ENCODE results near the gene TRAM2. TPM values are rescaled to one million over a fixed set of nuclear protein-coding genes. Genes with fewer than 3 reads are reported as not detected.

TRAM2 gene
- total RNA-seq, 1 experiment from 2014 or later = 13.4 TPM

DNA sequence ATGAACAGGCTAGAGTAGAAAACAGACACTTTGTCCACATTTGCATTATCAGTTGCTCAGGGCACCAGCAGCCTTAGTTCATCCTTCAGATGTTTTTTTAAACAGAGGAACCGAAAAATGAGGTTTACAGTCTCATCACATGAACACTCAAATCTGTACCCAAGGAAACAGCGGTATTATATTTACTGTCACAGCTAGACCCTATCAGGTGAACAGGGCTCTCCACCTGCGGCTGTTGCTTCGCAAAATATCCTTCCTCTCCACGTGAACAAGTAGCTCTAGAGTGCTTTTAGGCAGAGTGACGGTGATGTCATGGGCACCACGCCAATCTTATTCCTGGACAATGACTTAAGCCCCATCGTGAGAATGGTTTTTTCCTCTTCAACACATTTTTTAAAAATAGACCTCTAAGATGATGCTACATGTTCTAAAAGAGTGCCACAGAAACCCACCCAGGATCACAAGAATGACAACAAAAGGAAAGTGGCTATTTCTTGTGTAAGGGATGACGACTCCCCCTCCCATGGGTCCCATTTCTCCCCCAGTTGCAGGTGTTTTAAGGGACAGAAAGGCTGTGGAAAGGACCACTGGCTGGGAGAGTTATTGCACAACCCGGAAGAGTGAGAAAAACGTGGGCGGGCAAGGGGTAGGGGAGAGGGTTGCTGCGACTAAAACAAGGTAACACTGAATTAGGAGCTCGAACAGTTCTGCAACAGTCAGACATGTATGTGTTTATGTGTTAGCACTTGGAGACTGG, 79.0 kb downstream of the TRAM2 start (continued):
- TF ChIP-seq NFE2L1 (CRISPR knock-in tag; IDR thresholded peaks at IDR 0.05) (no peak), ZNF396 (CRISPR knock-in tag; IDR thresholded peaks at IDR 0.05; ENCODE audit: borderline replicate concordance) (no peak), ZNF317 (CRISPR knock-in tag; IDR thresholded peaks at IDR 0.05; ENCODE audit: borderline replicate concordance, low read depth) (no peak), TEAD4 (CRISPR knock-in tag; IDR thresholded peaks at IDR 0.05) (no peak), JUN (CRISPR knock-in tag; IDR thresholded peaks at IDR 0.05) (no peak), NR3C1 (CRISPR knock-in tag; conservative IDR thresholded peaks at IDR 0.05; ENCODE audit: low read depth) (no peak), ZNF423 (CRISPR knock-in tag; IDR thresholded peaks at IDR 0.05) (no peak)
- TF ChIP-seq, protein P1, sequence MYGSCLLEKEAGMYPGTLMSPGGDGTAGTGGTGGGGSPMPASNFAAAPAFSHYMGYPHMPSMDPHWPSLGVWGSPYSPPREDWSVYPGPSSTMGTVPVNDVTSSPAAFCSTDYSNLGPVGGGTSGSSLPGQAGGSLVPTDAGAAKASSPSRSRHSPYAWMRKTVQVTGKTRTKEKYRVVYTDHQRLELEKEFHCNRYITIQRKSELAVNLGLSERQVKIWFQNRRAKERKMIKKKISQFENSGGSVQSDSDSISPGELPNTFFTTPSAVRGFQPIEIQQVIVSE (CRISPR knock-in tag; IDR thresholded peaks at IDR 0.05; ENCODE audit: borderline replicate concordance) = no peak
- TF ChIP-seq, protein P2, sequence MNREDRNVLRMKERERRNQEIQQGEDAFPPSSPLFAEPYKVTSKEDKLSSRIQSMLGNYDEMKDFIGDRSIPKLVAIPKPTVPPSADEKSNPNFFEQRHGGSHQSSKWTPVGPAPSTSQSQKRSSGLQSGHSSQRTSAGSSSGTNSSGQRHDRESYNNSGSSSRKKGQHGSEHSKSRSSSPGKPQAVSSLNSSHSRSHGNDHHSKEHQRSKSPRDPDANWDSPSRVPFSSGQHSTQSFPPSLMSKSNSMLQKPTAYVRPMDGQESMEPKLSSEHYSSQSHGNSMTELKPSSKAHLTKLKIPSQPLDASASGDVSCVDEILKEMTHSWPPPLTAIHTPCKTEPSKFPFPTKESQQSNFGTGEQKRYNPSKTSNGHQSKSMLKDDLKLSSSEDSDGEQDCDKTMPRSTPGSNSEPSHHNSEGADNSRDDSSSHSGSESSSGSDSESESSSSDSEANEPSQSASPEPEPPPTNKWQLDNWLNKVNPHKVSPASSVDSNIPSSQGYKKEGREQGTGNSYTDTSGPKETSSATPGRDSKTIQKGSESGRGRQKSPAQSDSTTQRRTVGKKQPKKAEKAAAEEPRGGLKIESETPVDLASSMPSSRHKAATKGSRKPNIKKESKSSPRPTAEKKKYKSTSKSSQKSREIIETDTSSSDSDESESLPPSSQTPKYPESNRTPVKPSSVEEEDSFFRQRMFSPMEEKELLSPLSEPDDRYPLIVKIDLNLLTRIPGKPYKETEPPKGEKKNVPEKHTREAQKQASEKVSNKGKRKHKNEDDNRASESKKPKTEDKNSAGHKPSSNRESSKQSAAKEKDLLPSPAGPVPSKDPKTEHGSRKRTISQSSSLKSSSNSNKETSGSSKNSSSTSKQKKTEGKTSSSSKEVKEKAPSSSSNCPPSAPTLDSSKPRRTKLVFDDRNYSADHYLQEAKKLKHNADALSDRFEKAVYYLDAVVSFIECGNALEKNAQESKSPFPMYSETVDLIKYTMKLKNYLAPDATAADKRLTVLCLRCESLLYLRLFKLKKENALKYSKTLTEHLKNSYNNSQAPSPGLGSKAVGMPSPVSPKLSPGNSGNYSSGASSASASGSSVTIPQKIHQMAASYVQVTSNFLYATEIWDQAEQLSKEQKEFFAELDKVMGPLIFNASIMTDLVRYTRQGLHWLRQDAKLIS (CRISPR knock-in tag; IDR thresholded peaks at IDR 0.05; ENCODE audit: borderline replicate concordance) = no peak
- TF ChIP-seq, protein P3, sequence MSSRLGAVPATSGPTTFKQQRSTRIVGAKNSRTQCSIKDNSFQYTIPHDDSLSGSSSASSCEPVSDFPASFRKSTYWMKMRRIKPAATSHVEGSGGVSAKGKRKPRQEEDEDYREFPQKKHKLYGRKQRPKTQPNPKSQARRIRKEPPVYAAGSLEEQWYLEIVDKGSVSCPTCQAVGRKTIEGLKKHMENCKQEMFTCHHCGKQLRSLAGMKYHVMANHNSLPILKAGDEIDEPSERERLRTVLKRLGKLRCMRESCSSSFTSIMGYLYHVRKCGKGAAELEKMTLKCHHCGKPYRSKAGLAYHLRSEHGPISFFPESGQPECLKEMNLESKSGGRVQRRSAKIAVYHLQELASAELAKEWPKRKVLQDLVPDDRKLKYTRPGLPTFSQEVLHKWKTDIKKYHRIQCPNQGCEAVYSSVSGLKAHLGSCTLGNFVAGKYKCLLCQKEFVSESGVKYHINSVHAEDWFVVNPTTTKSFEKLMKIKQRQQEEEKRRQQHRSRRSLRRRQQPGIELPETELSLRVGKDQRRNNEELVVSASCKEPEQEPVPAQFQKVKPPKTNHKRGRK (CRISPR knock-in tag; IDR thresholded peaks at IDR 0.05; ENCODE audit: borderline replicate concordance) = no peak

DNA sequence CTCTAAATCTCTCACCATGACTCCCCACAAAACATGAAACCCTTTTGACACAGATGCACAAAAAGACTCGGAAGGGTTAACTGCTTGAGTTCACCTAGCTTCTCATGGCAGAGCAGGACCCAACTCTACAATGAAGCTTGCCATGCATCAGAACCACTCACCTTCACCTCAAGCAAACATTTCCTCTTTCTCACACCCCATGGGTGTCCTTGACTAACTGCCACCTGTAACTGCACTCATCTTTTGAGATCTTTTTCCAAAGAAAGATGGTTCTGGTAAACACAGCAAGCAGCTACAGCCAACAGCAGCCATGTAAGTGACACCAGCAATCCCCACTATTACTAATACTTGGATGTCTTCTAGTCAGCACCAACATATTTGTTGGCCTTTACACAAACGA, 80.2 kb downstream of the TRAM2 start:
- no peak overlapping the region for H3K27ac Mint-ChIP-seq
- ChIA-PET CTCF (no interaction called here), POLR2A (no interaction called here)
- H3K4me3 Mint-ChIP-seq = no peak overlapping the region
- ATAC-seq (no peak), DNase-seq (ENCODE audit: low spot score) (no peak)
- H3K36me3 Mint-ChIP-seq = peaks cover 11% of the 10 kb centered on the region
- H3K27me3 Mint-ChIP-seq (ENCODE audit: low read depth) = no peaks in the 10 kb centered on the region
- H3K9me3 Mint-ChIP-seq = peaks cover 12% of the 10 kb centered on the region
- peaks cover 15% of the 10 kb centered on the region for H3K4me1 Mint-ChIP-seq
- TF ChIP-seq, protein P4, sequence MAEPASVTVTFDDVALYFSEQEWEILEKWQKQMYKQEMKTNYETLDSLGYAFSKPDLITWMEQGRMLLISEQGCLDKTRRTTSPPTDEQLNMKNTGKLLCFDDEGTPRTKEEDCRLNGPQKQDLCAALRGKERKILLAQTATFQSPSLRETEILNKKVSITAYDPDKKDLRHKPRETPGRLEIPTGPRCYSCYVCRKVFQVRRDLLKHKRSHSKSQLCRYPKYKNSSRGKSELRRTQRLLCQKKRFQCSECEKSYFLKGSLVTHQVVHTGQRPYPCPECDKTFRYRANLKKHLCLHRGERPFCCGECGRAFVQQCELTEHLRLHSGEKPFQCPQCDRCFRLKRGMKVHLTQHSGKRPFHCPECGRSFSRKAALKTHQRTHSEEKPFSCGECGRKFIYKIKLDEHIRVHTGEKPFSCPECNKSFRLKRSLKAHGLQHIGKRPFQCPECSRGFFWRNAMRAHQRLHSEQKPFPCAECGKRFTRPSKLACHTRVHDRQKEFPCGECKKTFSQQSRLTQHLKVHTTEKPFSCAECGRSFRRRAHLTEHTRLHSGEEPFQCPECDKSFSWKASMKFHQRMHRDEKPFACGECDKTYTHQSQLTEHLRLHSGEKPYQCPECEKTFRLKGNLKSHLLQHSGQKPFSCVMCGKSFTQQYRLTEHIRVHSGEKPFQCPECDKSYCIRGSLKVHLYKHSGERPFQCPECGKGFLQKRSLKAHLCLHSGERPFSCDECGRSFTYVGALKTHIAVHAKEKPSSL (CRISPR knock-in tag; conservative IDR thresholded peaks at IDR 0.05) = no peak
- TF ChIP-seq, protein P5, sequence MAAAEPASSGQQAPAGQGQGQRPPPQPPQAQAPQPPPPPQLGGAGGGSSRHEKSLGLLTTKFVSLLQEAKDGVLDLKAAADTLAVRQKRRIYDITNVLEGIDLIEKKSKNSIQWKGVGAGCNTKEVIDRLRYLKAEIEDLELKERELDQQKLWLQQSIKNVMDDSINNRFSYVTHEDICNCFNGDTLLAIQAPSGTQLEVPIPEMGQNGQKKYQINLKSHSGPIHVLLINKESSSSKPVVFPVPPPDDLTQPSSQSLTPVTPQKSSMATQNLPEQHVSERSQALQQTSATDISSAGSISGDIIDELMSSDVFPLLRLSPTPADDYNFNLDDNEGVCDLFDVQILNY (CRISPR knock-in tag; IDR thresholded peaks at IDR 0.05) = no peak
- TF ChIP-seq MYBL2 (CRISPR knock-in tag; IDR thresholded peaks at IDR 0.05) (no peak), MXD4 (CRISPR knock-in tag; IDR thresholded peaks at IDR 0.05; ENCODE audit: borderline replicate concordance) (no peak), GTF2I (CRISPR knock-in tag; conservative IDR thresholded peaks at IDR 0.05) (no peak), ZNF317 (CRISPR knock-in tag; IDR thresholded peaks at IDR 0.05; ENCODE audit: borderline replicate concordance, low read depth) (no peak), GABPB1 (CRISPR knock-in tag; IDR thresholded peaks at IDR 0.05) (no peak), ELF4 (CRISPR knock-in tag; IDR thresholded peaks at IDR 0.05; ENCODE audit: low read depth) (no peak), ZNF671 (CRISPR knock-in tag; IDR thresholded peaks at IDR 0.05) (no peak), ZNF232 (CRISPR knock-in tag; IDR thresholded peaks at IDR 0.05) (no peak)
- TF ChIP-seq, protein P6, sequence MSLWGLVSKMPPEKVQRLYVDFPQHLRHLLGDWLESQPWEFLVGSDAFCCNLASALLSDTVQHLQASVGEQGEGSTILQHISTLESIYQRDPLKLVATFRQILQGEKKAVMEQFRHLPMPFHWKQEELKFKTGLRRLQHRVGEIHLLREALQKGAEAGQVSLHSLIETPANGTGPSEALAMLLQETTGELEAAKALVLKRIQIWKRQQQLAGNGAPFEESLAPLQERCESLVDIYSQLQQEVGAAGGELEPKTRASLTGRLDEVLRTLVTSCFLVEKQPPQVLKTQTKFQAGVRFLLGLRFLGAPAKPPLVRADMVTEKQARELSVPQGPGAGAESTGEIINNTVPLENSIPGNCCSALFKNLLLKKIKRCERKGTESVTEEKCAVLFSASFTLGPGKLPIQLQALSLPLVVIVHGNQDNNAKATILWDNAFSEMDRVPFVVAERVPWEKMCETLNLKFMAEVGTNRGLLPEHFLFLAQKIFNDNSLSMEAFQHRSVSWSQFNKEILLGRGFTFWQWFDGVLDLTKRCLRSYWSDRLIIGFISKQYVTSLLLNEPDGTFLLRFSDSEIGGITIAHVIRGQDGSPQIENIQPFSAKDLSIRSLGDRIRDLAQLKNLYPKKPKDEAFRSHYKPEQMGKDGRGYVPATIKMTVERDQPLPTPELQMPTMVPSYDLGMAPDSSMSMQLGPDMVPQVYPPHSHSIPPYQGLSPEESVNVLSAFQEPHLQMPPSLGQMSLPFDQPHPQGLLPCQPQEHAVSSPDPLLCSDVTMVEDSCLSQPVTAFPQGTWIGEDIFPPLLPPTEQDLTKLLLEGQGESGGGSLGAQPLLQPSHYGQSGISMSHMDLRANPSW (CRISPR knock-in tag; conservative IDR thresholded peaks at IDR 0.05; ENCODE audit: low read depth) = no peak
- TF ChIP-seq, protein P7, sequence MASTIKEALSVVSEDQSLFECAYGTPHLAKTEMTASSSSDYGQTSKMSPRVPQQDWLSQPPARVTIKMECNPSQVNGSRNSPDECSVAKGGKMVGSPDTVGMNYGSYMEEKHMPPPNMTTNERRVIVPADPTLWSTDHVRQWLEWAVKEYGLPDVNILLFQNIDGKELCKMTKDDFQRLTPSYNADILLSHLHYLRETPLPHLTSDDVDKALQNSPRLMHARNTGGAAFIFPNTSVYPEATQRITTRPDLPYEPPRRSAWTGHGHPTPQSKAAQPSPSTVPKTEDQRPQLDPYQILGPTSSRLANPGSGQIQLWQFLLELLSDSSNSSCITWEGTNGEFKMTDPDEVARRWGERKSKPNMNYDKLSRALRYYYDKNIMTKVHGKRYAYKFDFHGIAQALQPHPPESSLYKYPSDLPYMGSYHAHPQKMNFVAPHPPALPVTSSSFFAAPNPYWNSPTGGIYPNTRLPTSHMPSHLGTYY (CRISPR knock-in tag; IDR thresholded peaks at IDR 0.05) = no peak
